HG03066 (cell line): Measurements from ENCODE around the gene GZMA.
"Not testable (repeated sequence)": the region's sequence is repeated elsewhere in the genome, so short reads cannot be mapped to it uniquely, and the experiment has no call there.

Experiments
- ATAC-seq: cut with Tn5 transposase; IDR thresholded peaks from one replicate; pipeline ENCODE4 v1.9.1; 2021; ENCODE audit warnings: low read depth; ENCODE audit not compliant: unreplicated experiment

Gene GZMA

DNA sequence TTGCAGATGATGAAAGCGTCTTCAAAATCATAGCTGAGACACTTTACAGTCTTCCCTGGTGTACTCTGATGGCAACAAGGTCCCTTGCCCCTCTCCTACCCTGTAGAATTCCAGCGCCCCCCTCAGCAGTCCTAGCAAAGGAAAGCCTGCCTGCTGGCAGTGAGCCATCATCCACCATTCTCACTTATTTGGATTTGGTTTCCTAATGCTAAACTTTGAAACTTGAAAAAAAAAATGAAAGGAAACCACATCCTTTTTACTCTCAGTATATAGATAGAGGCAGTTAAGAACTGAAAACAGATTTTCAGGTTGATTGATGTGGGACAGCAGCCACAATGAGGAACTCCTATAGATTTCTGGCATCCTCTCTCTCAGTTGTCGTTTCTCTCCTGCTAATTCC lies at the start of gene GZMA:
Gene GZMA, plus strand, starts transcription at position 299 of the 400 bp plus-strand sequence. Its CDS starts 37 bp downstream, at position 336.
- ATAC-seq: no peak

DNA sequence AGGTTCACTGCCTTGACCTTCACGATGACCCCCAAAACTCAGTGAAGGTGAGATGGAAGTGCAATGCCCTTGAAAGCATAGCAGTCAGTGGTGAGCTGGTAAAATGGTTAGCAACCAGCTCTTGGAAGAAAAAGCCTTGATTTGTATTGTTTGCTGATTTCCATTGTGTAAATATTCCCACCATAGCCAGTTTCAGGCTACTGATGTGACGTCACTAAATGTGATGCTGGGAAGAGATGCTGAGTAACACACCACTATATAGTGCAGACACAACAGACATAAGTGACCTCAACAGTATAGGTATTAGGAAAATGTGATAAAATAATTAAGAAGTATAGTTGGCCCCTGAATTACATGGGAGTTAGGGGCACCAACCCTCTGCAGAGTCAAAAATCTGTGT lies 47.3 kb upstream of the GZMA start:
- ATAC-seq: no peak

DNA sequence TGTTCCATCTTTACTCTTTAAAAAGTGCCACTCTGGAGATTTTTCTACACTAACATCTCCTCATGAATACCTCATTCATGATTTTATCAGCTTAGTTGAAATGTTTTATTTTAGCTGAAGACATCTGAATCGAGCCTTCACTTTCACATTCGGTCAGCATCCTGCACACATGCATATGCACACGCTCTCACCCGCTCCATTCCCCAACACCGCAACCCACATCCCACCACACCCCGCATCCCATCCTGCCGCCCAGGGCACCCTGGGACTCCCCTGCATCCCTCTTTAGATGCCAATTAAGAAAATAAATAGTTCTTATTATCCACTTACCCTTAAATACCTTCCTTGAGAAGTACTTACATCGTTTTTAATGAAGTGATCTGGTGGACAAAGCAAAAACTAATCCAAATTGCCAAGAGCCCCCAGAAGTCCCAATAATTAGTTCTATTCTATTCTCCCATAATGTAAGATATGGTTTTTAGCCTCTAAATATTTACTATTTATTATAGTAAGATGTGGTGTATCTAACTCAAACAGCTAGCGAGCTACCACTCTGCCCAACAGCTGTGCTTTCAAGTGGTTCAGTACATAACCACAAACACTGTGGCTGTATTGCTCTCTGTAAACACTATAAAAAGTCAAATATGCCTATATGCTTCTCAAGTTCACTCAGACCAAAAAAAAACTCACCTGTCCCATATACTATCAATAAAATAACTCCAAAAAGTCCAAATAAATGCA lies 40.2 kb upstream of the GZMA start:
- no peak for ATAC-seq

DNA sequence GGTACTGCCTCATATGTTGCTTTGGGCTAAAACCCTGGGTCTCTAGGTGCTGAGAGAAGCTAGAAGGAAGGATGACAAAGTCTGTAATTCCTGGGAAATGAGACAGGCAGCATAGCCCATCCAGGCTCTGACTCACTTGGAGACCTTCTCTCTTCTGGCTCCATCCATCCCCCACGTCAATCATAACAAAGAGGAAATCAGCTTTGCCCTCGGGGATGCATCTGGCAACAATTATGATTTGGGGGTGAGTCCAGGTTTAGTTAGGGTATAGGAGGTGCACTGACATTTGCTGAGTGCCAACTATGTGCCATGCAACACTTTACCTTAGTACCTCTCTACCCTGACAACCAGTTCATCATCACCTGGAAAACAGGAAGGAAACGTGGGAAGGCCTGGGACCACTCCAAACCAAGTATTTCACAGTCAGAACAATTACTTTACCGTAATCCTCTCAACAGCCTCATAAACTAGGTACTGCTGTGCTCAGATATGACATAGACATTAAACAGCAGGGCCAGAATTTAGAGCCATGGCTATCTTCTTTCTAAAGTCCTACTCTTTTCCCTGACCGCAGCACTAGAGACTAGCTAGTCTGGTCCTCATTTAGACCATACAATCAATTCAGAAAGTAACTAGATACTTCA lies 39.1 kb upstream of the GZMA start:
- ATAC-seq: no peak

DNA sequence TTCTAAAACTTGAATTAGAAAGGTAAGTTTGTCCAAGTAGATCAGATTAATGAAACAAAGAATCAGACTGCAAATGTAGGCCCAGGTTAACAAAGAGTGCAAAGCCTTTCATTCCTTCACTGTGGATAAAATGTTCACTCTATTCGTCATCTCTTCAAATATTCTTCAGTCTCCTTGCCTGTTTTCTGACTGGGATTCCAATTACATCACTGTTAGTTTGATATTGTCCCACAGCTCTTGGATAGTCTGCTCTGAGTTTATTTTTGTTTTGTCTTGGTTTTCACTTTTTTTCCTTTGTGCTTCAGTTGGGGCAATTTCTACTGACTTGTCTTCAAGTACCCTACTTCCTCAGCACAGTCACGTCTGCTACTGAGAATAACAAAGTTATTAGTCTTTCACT lies 38.5 kb upstream of the GZMA start:
- ATAC-seq: no peak

DNA sequence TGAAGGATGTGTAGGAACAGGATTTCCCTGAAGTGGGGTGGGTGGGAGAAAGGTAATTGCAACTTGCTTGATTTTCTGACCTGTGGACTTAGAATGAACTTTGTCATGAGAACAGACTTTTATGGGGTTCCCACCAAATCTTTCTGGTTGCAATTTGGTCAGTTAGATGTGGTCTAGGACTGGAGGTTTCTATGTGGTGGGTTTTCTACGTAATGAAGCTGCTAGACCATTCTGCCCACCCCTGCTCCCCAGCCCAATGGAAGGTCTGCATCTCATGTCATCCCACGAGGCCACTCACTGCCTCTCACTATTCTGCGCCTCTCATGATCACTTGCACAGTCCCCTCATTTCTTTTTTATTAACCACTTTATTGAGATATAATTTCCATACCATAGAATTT lies 37.9 kb upstream of the GZMA start:
- no peak for ATAC-seq

DNA sequence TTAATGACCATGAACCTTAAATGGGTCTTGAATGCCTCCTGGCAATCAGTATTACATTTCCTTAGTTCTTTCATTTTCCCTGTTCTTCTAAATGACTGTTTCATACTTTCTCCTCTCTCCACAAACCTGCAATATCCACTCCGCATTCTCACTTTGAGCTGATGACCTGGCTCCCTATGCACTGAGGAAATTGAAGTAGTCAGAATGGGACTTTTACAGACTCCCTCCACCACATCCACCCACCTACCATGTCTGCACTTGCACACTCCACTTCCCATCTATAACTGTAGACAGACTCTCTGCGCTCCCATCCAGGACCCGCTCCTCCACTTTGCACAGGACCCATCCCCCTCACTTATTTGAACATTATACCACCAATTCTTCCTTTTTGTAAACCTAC lies 36.2 kb upstream of the GZMA start:
- no peak for ATAC-seq

DNA sequence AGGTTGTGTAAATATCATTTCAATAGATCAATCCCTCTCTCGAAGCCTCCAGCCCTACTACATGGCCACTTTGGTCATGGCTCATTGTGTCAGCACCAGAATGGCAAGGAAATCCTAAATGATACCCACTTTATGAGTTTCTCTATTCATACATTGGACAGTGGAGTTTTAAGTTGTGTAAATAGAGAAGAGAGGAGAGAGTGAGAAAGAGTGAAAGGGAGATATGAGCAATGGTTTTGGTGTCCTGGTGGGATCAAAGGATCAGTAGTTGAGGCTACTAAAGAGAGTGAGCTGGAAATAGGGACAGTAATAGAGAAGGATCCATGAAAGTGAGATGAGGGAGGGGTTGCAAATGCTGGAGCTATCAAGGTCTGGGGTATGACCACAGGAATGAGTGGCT lies 31.5 kb upstream of the GZMA start:
- ATAC-seq: no peak

DNA sequence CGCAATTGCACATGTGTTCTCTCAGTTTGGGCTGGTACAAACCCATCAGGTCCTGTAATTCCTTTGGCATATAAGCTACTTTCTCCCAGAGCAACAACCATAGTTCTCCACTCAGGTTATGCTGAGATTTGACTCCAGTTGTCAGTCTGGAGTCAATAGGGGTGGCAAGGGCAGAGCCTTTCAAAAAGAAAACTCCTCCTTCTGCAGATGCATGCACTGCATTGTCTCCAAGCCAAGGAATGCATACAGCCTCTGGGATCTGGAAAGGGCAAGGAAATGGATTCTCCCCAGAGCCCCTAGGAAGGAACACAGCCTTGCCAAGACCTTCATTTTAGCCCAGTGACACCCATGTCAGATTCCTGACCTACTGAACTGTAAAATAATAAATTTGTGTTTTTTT lies 31.0 kb upstream of the GZMA start:
- ATAC-seq: no peak

DNA sequence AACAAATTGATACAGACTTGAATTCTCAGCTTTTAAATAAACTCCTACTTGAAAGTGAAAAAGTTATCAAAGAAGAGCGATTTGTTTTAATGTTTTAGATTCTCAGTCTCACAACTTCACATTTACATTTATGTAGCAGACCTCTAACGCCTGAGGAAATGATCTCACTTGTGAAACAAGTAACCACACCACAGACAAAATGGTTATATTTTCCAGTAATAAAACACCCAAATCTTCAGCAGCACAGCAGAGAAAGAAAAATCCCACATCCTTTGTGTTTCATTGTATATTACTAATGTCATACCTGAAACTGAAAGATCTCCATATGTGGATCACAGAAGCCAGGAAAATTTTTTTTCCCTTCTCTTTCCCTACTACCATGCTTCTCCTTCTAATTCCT lies 29.8 kb upstream of the GZMA start:
- ATAC-seq: no peak

DNA sequence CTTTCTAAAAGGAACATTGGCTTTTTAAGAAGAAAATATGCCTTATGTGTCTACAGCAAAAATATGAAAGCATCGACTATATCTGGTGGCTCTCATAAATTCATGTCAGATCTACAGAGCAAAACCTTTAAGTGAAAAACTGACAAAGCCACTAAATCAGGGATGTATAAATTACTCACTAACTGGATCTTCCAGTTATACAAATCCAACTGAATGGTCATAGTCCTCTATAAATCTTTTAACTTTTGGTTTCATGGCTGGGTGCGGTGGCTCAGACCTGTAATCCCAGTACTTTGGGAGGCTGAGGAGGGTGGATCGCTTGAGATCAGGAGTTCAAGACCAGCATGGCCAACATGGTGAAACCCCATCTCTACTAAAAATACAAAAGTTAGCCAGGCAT lies 29.2 kb upstream of the GZMA start:
- ATAC-seq: no peak

DNA sequence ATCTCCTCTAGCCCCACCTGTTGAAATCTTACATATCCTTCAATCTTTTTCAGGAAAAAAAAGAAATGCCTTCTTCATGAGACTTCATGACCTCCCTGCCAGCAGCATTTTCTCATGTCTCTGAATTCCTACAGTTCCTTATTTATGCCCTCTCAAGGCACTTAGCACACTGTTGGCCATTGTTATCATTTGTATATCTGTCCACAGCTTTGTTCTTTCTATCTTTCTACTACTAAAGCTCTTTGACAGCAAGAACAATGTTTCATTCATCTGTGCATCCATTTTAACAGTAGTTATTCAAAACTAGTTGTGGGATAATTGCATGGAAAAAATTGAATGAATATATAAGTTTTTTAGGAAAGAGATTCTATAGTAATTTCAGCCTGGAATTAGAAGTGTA lies 20.9 kb upstream of the GZMA start:
- no peak for ATAC-seq

DNA sequence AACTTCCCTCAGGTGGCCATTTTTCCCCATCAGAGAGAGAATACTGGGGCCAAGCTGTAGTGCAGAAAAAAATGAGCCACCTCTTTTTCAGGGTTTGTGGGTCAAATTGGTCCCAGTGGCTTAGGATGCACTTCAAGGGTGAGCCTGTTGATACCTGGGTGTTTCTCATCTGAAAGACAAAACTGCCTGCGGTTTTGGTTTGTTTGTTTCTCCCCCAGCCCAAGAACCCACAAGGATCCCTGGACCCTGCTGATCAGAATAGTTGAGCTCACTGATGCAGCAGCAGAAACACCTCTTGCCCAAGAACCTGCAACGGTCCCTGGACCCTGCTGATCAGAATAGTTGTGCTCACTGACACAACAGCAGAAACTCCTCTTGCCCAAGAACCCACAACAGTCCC lies 13.1 kb upstream of the GZMA start:
- not testable (repeated sequence) for ATAC-seq

DNA sequence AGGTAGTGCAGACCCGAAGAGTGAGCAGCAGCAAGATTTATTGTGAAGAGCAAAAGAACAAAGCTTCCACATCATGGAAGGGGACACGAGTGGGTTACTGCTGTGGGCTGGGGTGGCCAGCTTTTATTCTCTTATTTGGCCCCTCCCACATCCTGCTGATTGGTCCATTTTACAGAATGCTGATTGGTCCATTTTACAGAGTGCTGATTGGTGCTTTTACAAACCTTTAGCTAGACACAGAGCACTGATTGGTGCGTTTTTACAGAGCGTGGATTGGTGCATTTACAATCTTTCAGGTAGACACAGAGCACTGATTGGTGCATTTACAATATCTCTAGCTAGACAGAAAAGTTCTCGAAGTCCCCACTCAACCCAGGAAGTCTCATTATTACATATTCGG lies 11.4 kb upstream of the GZMA start:
- not testable (repeated sequence) for ATAC-seq

DNA sequence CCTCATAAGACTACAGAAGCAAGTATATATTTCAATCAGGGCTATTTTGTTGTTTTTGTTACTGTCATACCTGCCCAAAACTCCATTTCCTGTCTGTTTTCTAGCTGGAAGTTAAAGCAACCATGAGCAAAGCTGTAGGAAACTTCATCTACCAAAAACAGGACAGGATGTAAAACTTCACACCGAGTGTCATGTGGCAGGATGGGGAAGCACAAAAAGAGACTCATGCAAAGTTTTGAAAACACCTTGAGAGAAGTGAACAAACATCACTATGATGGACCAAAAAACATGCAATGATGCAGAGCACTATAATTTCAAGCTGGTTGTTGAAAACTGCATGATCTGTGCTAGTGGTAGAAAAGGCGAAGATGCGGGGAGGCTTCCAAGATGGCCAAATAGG lies 6.3 kb upstream of the GZMA start:
- ATAC-seq: no peak

DNA sequence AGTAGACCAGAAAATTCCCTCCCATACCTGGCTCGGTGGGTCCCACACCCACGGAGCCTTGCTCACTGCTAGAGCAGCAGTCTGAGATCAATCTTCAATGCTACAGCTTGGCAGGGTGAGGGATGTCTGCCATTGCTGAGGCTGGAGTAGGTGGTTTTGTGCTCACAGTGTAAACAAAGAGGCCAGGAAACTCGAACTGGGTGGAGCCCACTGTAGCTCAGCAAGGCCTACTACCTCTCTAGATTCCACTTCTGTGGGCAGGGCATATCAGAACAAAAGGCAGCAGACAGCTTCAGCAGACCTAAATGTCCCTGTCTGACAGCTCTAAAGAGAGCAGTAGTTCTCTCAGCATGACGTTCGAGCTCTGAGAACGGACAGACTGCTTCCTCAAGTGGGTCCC lies 5.6 kb upstream of the GZMA start:
- no peak for ATAC-seq

DNA sequence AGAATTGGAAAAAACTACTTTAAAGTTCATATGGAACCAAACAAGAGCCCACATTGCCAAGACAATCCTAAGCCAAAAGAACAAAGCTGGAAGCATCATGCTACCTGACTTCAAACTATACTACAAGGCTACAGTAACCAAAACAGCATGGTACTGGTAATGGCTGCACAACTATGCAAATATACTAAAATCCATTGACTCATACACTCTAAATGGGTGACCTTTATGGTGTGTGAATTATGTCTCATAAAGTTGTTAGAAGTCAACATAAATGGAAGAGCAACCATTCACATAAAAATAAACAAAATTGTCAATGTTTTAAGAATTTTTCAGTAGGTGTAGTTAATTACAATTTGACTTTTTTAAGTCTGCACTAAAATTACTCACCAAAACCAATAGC lies 1.3 kb upstream of the GZMA start:
- ATAC-seq: not testable (repeated sequence)

DNA sequence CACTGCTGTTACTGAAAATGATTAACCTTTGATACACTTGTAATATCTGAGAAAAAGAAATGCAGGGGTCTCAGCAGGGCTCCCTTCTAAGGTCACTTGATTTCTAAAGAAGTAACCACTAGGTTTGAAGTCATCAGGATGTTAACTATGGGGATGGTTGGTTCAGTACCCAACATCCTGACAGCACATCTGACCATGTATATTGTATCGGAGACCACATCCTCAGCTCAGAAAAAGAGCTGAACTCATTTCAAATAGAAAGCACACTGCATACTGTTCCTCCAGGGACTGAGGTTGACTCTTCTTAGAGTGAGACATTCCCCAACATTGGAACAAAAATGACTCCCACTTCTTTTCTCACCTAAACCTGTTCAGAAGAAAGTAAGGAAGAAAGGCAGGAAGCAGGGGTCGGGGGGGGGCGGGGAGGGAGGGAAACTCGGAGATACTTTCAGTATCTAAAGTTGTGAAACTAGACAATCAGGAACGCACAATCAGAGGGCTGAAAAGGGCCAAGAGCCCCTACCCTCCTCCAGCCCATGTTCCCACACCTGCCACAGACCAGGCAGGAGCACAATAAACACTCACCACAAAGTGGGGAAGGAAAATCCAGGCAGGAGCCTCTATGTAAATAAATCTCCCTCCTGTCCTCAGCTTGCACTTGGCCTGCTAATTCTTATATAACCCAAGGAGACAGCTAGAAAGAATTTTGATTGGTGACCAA lies 730 bp upstream of the GZMA start:
- no peak for ATAC-seq

DNA sequence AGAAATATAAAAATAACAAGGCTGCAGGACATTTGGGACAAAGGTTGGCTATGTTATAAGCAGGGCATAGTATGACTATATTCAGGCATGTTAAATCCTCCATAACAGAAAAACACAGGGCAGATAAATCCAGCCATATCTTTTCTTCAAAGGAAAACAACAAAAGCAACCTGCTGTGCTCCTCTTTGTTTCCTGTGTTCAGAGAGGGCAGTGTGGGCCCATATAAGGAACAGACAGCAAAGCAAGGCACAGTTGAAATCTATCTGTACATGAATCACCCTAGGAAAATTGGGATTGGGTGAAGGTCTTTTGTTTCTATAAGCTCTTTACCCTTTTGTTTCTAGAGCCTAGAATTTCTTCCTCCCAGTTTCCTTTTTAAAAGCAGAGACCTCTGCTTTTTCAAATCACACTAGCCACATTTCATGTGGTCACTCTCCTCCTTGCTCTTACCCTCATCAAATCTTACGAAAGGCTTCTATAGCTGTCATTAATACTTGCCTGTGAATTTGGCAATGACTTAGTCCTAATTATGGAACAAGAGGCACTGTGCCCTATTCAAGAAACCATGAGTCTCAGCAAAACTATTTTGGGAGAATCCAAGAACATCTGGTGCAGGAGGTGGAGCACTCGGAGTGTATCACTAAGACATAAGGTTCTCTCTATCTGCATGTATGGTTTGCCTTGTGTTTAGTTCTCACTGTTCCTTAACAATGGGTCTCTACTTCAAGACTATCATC lies 1.8 kb downstream of the GZMA start:
- no peak for ATAC-seq

DNA sequence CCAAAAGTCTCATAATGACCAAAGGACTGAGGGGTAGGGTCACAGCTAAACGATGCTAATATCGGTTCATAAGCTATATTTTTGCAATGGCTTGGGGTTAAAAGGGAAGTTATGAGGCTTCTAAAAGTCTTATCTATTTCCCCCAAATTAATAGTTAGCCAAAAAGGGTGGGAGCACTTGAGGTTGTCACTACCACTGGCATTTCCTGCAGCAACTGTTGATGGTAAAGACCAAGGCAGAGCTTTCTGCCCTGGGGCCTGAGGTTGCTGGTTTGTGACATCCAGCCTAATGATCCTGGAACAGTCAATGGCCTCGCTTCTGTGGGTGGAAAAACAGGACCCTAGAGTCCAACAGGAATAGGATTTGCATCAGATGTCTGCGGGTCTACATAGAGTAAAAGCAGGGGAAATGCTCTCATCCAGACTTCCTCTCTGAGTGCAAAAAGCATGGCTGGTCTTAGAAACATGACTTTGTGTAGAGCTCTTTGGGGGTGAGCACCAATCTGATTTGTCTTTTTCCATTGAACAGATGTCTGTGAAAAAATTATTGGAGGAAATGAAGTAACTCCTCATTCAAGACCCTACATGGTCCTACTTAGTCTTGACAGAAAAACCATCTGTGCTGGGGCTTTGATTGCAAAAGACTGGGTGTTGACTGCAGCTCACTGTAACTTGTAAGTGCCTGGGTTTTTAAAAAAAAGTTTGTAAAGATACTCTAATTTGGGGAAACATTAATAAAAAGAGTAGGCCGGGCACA lies 2.7 kb downstream of the GZMA start:
- no peak for ATAC-seq
